ENCODE results near the gene CAMKV. TPM values are rescaled to one million over a fixed set of nuclear protein-coding genes. Genes with fewer than 3 reads are reported as not detected.

CAMKV gene
- total RNA-seq, 1 donor from 2014 or later = not detected

DNA sequence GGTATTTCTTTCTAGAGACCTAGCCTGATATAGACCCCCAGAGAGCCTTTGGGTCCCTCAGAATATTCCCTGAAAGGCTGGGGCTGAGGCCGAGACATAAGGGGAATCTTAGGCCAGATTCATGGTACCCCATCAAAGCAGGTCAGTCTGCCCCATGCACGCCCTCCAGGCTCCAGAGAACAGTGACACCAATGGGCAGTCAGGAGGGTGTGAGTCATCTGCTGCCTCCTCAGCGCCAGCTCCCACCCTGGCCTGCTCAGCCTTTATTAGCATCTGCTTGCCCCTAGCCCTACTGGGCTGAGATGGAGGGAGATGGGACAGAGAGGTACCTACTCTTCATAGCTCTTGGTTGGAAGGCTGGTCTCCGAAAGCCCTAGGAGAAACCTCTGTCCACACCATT is 14.3 kb upstream of the CAMKV start:
- TF ChIP-seq, protein P1, sequence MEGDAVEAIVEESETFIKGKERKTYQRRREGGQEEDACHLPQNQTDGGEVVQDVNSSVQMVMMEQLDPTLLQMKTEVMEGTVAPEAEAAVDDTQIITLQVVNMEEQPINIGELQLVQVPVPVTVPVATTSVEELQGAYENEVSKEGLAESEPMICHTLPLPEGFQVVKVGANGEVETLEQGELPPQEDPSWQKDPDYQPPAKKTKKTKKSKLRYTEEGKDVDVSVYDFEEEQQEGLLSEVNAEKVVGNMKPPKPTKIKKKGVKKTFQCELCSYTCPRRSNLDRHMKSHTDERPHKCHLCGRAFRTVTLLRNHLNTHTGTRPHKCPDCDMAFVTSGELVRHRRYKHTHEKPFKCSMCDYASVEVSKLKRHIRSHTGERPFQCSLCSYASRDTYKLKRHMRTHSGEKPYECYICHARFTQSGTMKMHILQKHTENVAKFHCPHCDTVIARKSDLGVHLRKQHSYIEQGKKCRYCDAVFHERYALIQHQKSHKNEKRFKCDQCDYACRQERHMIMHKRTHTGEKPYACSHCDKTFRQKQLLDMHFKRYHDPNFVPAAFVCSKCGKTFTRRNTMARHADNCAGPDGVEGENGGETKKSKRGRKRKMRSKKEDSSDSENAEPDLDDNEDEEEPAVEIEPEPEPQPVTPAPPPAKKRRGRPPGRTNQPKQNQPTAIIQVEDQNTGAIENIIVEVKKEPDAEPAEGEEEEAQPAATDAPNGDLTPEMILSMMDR (IDR thresholded peaks at IDR 0.05; ENCODE audit: unreplicated experiment) = no peak
- no peaks in the 10 kb centered on the region for H3K4me1 Mint-ChIP-seq
- H3K27me3 Mint-ChIP-seq (ENCODE audit: low read depth) = peaks cover 9% of the 10 kb centered on the region
- H3K4me3 Mint-ChIP-seq = no peak overlapping the region
- no peak for DNase-seq (ENCODE audit: low spot score in 2 of 2, unreplicated experiment in 2 of 2)
- no peaks in the 10 kb centered on the region for H3K36me3 Mint-ChIP-seq
- no peak overlapping the region for H3K27ac Mint-ChIP-seq
- no peaks in the 10 kb centered on the region for H3K9me3 Mint-ChIP-seq

DNA sequence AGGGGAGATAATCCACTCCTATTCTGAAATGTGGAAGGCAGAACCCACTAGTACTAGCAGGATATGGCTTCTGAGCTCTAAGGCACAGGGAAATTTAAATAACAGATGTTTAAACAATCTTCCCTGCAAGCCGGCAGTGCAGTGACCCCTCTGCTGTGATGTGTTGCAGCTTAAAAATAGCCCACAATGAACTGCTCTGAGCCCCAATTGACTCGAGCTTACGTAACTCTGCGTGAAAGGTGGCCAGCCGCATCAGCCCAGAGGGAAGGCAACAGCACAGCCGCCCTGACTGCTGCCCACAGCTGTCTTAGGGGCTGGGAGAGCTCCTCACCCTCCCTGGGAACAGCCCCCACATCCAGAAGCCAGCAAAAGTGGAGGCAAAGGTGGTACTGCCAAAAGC is 12.5 kb upstream of the CAMKV start:
- DNase-seq (ENCODE audit: low spot score in 2 of 2, unreplicated experiment in 2 of 2) = no peak
- no peak overlapping the region for H3K4me3 Mint-ChIP-seq

DNA sequence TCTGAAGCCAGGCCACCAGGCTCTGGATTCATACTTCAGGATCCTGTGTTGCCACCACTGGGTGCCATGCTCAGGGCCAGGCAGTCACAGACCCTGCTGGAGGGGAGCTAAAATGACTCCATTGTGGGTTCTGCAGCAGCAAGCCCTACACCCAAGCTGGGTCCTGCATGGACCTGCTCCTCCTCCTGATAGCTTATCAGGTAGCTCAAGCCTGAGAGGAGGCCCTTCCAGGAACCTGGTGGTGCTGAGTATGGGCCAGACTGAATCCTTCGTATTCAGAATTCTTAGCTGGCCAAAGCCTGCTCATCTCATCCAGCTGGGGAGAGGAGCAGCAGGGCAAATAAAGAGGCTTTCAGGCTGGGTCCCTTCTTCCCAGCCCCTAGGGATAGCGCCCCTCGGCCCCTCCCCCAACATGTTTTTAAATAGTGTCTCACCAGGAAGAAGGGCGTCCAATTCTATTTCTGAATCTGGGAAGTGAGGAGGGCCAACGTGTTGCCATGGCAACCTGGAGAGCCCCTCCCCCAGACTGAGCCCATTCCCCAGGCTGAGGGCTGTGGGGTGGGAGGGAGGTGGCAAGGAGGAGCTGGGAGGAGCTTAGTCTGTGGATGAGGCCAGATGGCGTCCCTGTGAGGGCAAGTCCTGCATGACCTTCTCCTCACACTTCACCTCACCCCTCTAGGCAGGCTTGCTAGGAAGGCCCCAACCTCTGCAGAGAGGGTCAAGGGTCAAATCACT is 11.0 kb upstream of the CAMKV start:
- TF ChIP-seq, protein P1 (IDR thresholded peaks at IDR 0.05; ENCODE audit: unreplicated experiment) = no peak
- no peak for DNase-seq (ENCODE audit: low spot score in 2 of 2, unreplicated experiment in 2 of 2)
- Mint-ChIP-seq H3K27me3 (ENCODE audit: low read depth) (peaks cover 17% of the 10 kb centered on the region), H3K4me1 (no peaks in the 10 kb centered on the region), H3K36me3 (no peaks in the 10 kb centered on the region), H3K27ac (no peak overlapping the region), H3K4me3 (no peak overlapping the region), H3K9me3 (no peaks in the 10 kb centered on the region)

More for the DNA sequence above, 12.5 kb upstream of the CAMKV start:
- Mint-ChIP-seq H3K36me3 (no peaks in the 10 kb centered on the region), H3K4me1 (no peaks in the 10 kb centered on the region), H3K27ac (no peak overlapping the region), H3K27me3 (ENCODE audit: low read depth) (peaks cover 11% of the 10 kb centered on the region), H3K9me3 (no peaks in the 10 kb centered on the region)
- TF ChIP-seq, protein P1 (IDR thresholded peaks at IDR 0.05; ENCODE audit: unreplicated experiment) = no peak

DNA sequence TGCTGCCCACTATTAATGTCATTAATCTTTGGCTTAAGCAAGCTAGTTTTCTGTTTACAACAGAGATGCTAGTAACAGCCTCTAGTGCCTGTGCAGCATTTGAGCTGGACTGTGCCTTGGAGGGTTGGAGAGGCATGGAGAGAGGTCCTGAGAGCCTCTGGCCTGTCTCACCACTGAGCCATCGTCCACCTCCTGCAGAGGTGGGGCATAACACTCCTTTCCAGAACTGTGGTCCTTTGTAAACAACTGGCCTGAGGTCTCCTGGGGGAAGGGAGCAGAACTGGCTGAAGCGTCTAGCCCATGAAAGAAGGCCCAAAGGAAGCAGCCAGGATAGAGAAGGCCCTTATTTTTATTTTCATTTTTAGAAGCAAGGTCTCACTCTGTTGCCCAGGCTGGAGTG is 10.0 kb upstream of the CAMKV start:
- no peaks in the 10 kb centered on the region for H3K9me3 Mint-ChIP-seq
- no peak overlapping the region for H3K27ac Mint-ChIP-seq
- TF ChIP-seq, protein P1 (IDR thresholded peaks at IDR 0.05; ENCODE audit: unreplicated experiment) = no peak
- no peaks in the 10 kb centered on the region for H3K36me3 Mint-ChIP-seq
- no peaks in the 10 kb centered on the region for H3K4me1 Mint-ChIP-seq
- DNase-seq (ENCODE audit: low spot score in 2 of 2, unreplicated experiment in 2 of 2) = no peak
- no peak overlapping the region for H3K4me3 Mint-ChIP-seq
- peaks cover 28% of the 10 kb centered on the region for H3K27me3 Mint-ChIP-seq (ENCODE audit: low read depth)

DNA sequence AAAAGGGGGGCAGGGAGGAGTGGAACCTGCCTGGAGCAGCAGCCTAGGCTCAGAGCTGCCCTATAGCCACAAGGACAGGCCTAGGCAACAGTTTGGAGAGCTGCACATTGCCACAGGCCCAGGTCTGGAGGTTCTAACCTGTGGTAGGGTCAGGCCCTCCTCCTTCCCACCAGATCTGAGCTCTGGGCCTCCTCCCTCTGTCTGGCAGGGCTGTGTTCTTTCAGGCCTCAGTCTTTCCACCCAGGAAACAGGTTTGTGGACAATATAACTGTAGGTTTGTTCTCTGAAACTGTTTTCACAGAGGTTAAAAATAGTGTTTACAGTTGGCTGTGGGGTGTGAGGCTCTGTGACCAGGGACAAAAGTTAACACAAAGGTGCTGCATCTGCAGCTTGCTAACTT is 9.0 kb upstream of the CAMKV start:
- Mint-ChIP-seq H3K36me3 (no peaks in the 10 kb centered on the region), H3K4me3 (no peak overlapping the region), H3K27ac (no peak overlapping the region), H3K9me3 (no peaks in the 10 kb centered on the region), H3K4me1 (no peaks in the 10 kb centered on the region), H3K27me3 (ENCODE audit: low read depth) (peaks cover 31% of the 10 kb centered on the region)
- TF ChIP-seq, protein P1 (IDR thresholded peaks at IDR 0.05; ENCODE audit: unreplicated experiment) = no peak
- DNase-seq (ENCODE audit: low spot score in 2 of 2, unreplicated experiment in 2 of 2) = no peak
